Upper lobe of left lung (tissue), 4 donors: ENCODE data around the gene SPAG7.
"Not testable (repeated sequence)": the region's sequence is repeated elsewhere in the genome, so short reads cannot be mapped to it uniquely, and the experiment has no call there.

Experiments used
- EP300 ChIP-seq, 4 donors: sonication (generic); formaldehyde crosslinking; IDR thresholded peaks; one replicate each; pipeline ENCODE4 v1.5.1; 2017; ENCODE audit warnings: antibody characterized with exemption in 4 of 4, control low read depth in 2 of 4
- POLR2A ChIP-seq, 4 donors: fragments of 450-650 bp; IDR thresholded peaks; one replicate each; pipeline ENCODE4 v1.5.1; 2016 to 2017; ENCODE audit warnings: antibody characterized with exemption in 4 of 4, mild to moderate bottlenecking in 2 of 4

DNA sequence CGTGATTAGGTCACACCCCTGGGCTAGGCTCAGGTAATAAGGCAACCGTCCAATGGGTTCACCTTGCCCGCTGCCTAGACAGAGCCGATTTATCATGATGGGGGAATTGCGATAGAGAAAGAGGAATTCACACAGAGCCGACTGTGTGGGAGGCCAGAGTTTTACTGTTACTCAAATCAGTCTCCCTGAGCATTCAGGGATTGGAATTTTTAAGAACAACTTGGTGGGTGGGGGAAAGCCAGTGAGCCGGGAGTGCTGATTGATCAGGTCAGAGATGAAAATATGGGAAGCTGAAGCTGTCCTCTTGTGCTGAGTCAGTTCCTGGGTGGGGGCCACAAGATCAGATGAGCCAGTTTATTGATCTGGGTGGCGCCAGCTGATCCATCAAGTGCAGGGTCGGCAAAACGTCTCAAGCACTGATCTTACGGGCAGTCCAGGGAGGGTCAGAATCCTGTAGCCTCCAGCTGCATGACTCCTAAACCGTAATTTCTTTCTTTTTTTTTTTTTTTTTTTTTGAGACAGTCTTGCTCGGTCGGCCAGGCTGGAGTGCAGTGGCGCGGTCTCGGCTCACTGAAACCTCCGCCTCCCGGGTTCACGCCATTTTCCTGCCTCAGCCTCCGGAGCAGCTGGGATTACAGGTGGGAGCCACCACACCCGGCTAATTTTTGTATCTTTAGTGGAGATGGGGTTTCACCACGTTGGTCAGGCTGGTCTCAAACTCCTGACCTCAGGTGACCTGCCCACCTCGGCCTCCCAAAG is 40.9 kb downstream of the SPAG7 start:
- not testable (repeated sequence) for TF ChIP-seq EP300, POLR2A (IDR thresholded peaks at IDR 0.05)
